OCI-LY1 (cell line): ENCODE results near the gene CBLB.

Experiments used
- CTCF ChIP-seq: fragments of 200-600 bp; sonication (generic), shearing (Covaris generic); IDR thresholded peaks from 2 replicates; pipeline ENCODE4 v1.5.1; 2017; ENCODE audit warnings: mild to moderate bottlenecking, antibody characterized with exemption, low read length, moderate library complexity, mixed read lengths
- EZH2 ChIP-seq: fragments of 200-600 bp; sonication (generic), shearing (Covaris generic); IDR thresholded peaks from 2 replicates; pipeline ENCODE4 v1.8.0; 2017; ENCODE audit warnings: borderline replicate concordance, mixed run types, mild to moderate bottlenecking, antibody characterized with exemption, low read length, moderate library complexity, mixed read lengths

GRCh38 chr3:105731686-105732085 is 137.1 kb downstream of the CBLB start:
- TF ChIP-seq CTCF = no peak
- no peak for TF ChIP-seq EZH2
